Endothelial cell of umbilical vein (primary cell): Measurements from ENCODE around the gene HSPG2. TPM values are rescaled to one million over a fixed set of nuclear protein-coding genes. Genes with fewer than 3 reads are reported as not detected.

Experiments used
- BruUV-seq: library from RNA; stranded (reverse); fragments of 400-500 nt; replicated peaks from 2 replicates; lab custom pipeline; 2021; lab: Mats Ljungman, UMichigan
- CTCF ChIA-PET: fragments of 300-600, 350-600 bp; sonication (Branson Sonifier 250); formaldehyde crosslinking; loops from one replicate; lab custom pipeline; 2021; ENCODE audit warnings: antibody characterized with exemption, inconsistent platforms; lab: Charles Lee
- POLR2A ChIA-PET: fragments of 300-600, 350-600 bp; sonication (Branson Sonifier 250); formaldehyde crosslinking; loops from one replicate; lab custom pipeline; 2021; ENCODE audit warnings: antibody characterized with exemption, inconsistent platforms; lab: Charles Lee
- DNase-seq: peaks from one replicate; pipeline ENCODE4 v3.0.0-alpha.2; 2011; ENCODE audit warnings: low read depth, low spot score
- FAIRE-seq: peaks from 2 replicates; lab custom pipeline; 2011; peaks lifted over from hg19 to GRCh38; lab: Jason Lieb, UNC
- H2AFZ ChIP-seq: 2 replicates; pipeline ENCODE4 v1.6.0; 2012; ENCODE audit warnings: low read depth, low read length, control low read depth, inconsistent platforms
- H3K27ac ChIP-seq: 2 replicates; pipeline ENCODE4 v1.5.1; 2011; ENCODE audit warnings: low read depth, mild to moderate bottlenecking, control low read depth, low read length, moderate library complexity; ENCODE audit not compliant: insufficient read depth
- H3K27me3 ChIP-seq, 2 experiments: 2 replicates each; pipeline versions ENCODE4 v1.6.0 to v1.6.1; 2011; ENCODE audit warnings: low read length in 2 of 2, mixed read lengths in 1 of 2; ENCODE audit not compliant: control insufficient read depth in 2 of 2, insufficient read depth in 2 of 2
- H3K36me3 ChIP-seq, 2 experiments: 2 replicates in 1 of 2; 3 replicates in 1 of 2; pipeline ENCODE4 v1.5.1; 2011; ENCODE audit warnings: low read length in 2 of 2, mild to moderate bottlenecking in 1 of 2, moderate library complexity in 1 of 2; ENCODE audit not compliant: control insufficient read depth in 2 of 2, insufficient read depth in 2 of 2; ENCODE audit errors: extremely low read depth in 1 of 2
- H3K4me1 ChIP-seq: 3 replicates; pipeline ENCODE4 v1.5.1; 2011; ENCODE audit warnings: mild to moderate bottlenecking, low read length; ENCODE audit not compliant: control insufficient read depth, insufficient read depth; ENCODE audit errors: extremely low read depth
- H3K4me2 ChIP-seq: 2 replicates; pipeline ENCODE4 v1.6.1; 2011; ENCODE audit warnings: low read length, control low read depth, mixed read lengths; ENCODE audit not compliant: insufficient read depth
- H3K4me3 ChIP-seq, 3 experiments: fragments of 200-600 bp in 1 of 3; sonication (generic), shearing (Covaris generic) in 1 of 3; replicated peaks in 1 of 3; 2 replicates each; pipeline ENCODE4 v1.5.1; 2011 to 2016; ENCODE audit warnings: control low read depth in 3 of 3, low read length in 3 of 3, mild to moderate bottlenecking in 2 of 3, inconsistent platforms in 1 of 3, low read depth in 1 of 3, moderate library complexity in 1 of 3; ENCODE audit not compliant: insufficient read depth in 1 of 3
- H3K79me2 ChIP-seq: 2 replicates; pipeline ENCODE4 v1.6.0; 2012; ENCODE audit warnings: low read length, inconsistent platforms; ENCODE audit not compliant: control insufficient read depth, insufficient read depth
- H3K9ac ChIP-seq: replicated peaks from 2 replicates; pipeline ENCODE3; 2011; ENCODE audit warnings: low read length, control low read depth; ENCODE audit not compliant: insufficient read depth; ENCODE audit errors: extremely low read depth
- H3K9me1 ChIP-seq: replicated peaks from 3 replicates; pipeline ENCODE4 v1.6.0; 2011; ENCODE audit warnings: mild to moderate bottlenecking, low read length; ENCODE audit not compliant: control insufficient read depth, insufficient read depth; ENCODE audit errors: extremely low read depth
- H3K9me3 ChIP-seq: replicated peaks from 2 replicates; pipeline ENCODE4 v1.5.1; 2012; ENCODE audit warnings: low read length, inconsistent platforms; ENCODE audit not compliant: control insufficient read depth, insufficient read depth
- H4K20me1 ChIP-seq: replicated peaks from 2 replicates; pipeline ENCODE3; 2011; ENCODE audit warnings: mild to moderate bottlenecking, low read length; ENCODE audit not compliant: control insufficient read depth, insufficient read depth; ENCODE audit errors: extremely low read depth
- CTCF ChIP-seq, 2 donors: IDR thresholded peaks; 1 replicate in 1 of 2; 2 replicates in 1 of 2; pipeline ENCODE4 v1.5.1; 2011; ENCODE audit warnings: low read length in 2 of 2, mild to moderate bottlenecking in 2 of 2, moderate library complexity in 2 of 2, control low read depth in 1 of 2, inconsistent platforms in 1 of 2, low read depth in 1 of 2; ENCODE audit not compliant: insufficient read depth in 1 of 2; ENCODE audit errors: extremely low read depth in 1 of 2
- EZH2 ChIP-seq: IDR thresholded peaks from 2 replicates; pipeline ENCODE4 v1.6.1; 2012; ENCODE audit warnings: borderline replicate concordance, low read depth, mild to moderate bottlenecking, moderate library complexity, low read length, inconsistent platforms; ENCODE audit not compliant: severe bottlenecking
- GATA2 ChIP-seq: IDR thresholded peaks from 2 replicates; pipeline ENCODE4 v1.7.0; 2011; ENCODE audit warnings: low read depth, mild to moderate bottlenecking, moderate library complexity, mixed read lengths, low read length; ENCODE audit not compliant: insufficient read length, insufficient read depth
- JUN ChIP-seq: IDR thresholded peaks from 2 replicates; pipeline ENCODE4 v1.6.1; 2011; ENCODE audit warnings: borderline replicate concordance, low read depth; ENCODE audit not compliant: insufficient read length, insufficient read depth
- MYC ChIP-seq: IDR thresholded peaks from one replicate; pipeline ENCODE4 v1.6.1; 2011; ENCODE audit warnings: mild to moderate bottlenecking, low read depth, low read length
- POLR2A ChIP-seq: IDR thresholded peaks from 2 replicates; pipeline ENCODE4 v1.6.1; 2012; ENCODE audit warnings: low read depth, mild to moderate bottlenecking, control low read depth, low read length
- dilution Hi-C: fragments of 300-500 bp; cut with MboI; formaldehyde crosslinking; loops from one replicate; pipeline ENCODE4 v1.15.0; 2019; ENCODE audit warnings: low sequenced_read_pairs; ENCODE audit not compliant: extremely low pct_ligation_motif_present
- intact Hi-C: fragments of 100-400 bp; cut with micrococcal nuclease; formaldehyde crosslinking; loops from one replicate; pipeline ENCODE4 v1.10.0; 2022
- polyA plus RNA-seq, 4 experiments: library from polyadenylated mRNA; depleted of rRNA in 3 of 4; stranded (reverse) in 3 of 4; unstranded in 1 of 4; fragments of >200 nt; gene quantifications; 2 replicates each; pipeline versions ENCODE4 v1.2.1 to v1.2.3, GENCODE V29; 2011 to 2012; ENCODE audit warnings: missing spikeins in 1 of 4
- total RNA-seq: library from RNA; stranded (reverse); gene quantifications from 2 replicates; pipeline ENCODE4 v1.2.3, GENCODE V29; 2021

Gene HSPG2
- total and polyA plus RNA-seq, 2 donors (not counting 3 experiments of a cell fraction or from before 2014, with no cell fraction given) = 734 to 3,499 TPM

- peaks cover 92% of the 10 kb centered on the region for H3K4me1 ChIP-seq
- intact Hi-C loops = no loop called here
- H3K27me3 ChIP-seq = no peaks in the 10 kb centered on the region
- CTCF ChIA-PET = interaction anchor here (0.7 kb wide), 1 partner anchor 9 kb away, joined by 3 read pairs; no protein-coding TSS in a partner anchor
- H3K79me2 ChIP-seq = peaks cover 91% of the 10 kb centered on the region
- peak overlapping the region; percentile 11 for H3K4me2 ChIP-seq
- peak overlapping the region; percentile 75 for H3K27ac ChIP-seq
- no peak overlapping the region for H2AFZ ChIP-seq
- no peaks in the 10 kb centered on the region for H3K9me3 ChIP-seq
- dilution Hi-C loops = no loop called here
- no peak overlapping the region for H3K4me3 ChIP-seq
- H3K9me1 ChIP-seq = no peaks in the 10 kb centered on the region
- H4K20me1 ChIP-seq = no peaks in the 10 kb centered on the region
- FAIRE-seq (no peak), DNase-seq (peak; percentile 25)
- H3K9ac ChIP-seq = peak overlapping the region; percentile 44
- no TSS peak for BruUV-seq
- H3K36me3 ChIP-seq = peaks cover 14 to 26% of the 10 kb centered on the region in 2 experiments
- POLR2A ChIA-PET = interaction anchor here (0.9 to 1.5 kb wide), 2 partner anchors 9 to 14 kb away, joined by 3 to 4 read pairs; no protein-coding TSS in a partner anchor
- no peak for TF ChIP-seq EZH2
- no peak for TF ChIP-seq GATA2
- peak; percentile 69 for TF ChIP-seq POLR2A
- TF ChIP-seq CTCF (IDR thresholded peaks at IDR 0.05; ENCODE audit: extremely low read depth in 1 of 2, insufficient read depth in 1 of 2, low read depth in 1 of 2, low read length in 2 of 2) = no peak
These were observed 22.7 kb downstream of the HSPG2 start for GRCh38 chr1:21914450-21914849.

GRCh38 chr1:21913763-21914162 lies 23.3 kb downstream of the HSPG2 start:
- peaks cover 92% of the 10 kb centered on the region for H3K79me2 ChIP-seq
- H3K9ac ChIP-seq = peak overlapping the region; percentile 44
- ChIA-PET POLR2A (interaction anchor here (0.7 kb wide), 1 partner anchor 20 kb away, joined by 3 read pairs; no protein-coding TSS in a partner anchor), CTCF (no interaction called here)
- H2AFZ ChIP-seq = no peak overlapping the region
- no TSS peak for BruUV-seq
- H4K20me1 ChIP-seq = no peaks in the 10 kb centered on the region
- H3K9me1 ChIP-seq = no peaks in the 10 kb centered on the region
- H3K27me3 ChIP-seq = no peaks in the 10 kb centered on the region
- H3K27ac ChIP-seq = peak overlapping the region; percentile 75
- FAIRE-seq (peak; percentile 73), DNase-seq (peak; percentile 62)
- intact Hi-C loops = no loop called here
- dilution Hi-C loops = no loop called here
- no peaks in the 10 kb centered on the region for H3K9me3 ChIP-seq
- H3K36me3 ChIP-seq = peaks cover 13 to 22% of the 10 kb centered on the region in 2 experiments
- peak overlapping the region; percentile 12 for H3K4me2 ChIP-seq
- TF ChIP-seq POLR2A (no peak), GATA2 (no peak), EZH2 (no peak), JUN (no peak), CTCF (IDR thresholded peaks at IDR 0.05; ENCODE audit: extremely low read depth in 1 of 2, insufficient read depth in 1 of 2, low read depth in 1 of 2, low read length in 2 of 2) (no peak), MYC (no peak)
- H3K4me3 ChIP-seq = no peak overlapping the region
- H3K4me1 ChIP-seq = peaks cover 93% of the 10 kb centered on the region
